Activated T-helper 9 cell treated with anti-CD3 and anti-CD28 coated beads, Interleukin-2, amount 50 U/mL, for 16 hours (primary cell): ENCODE measurements around the gene STAG3.
"Not testable (repeated sequence)": the region's sequence is repeated elsewhere in the genome, so short reads cannot be mapped to it uniquely, and the experiment has no call there.

Experiments
- DNase-seq: peaks from one replicate; pipeline ENCODE4 v3.0.0-alpha.2; 2020; ENCODE audit warnings: low read depth

The STAG3 gene

GRCh38 chr7:100177045-100178001 lies at the start of gene STAG3, which contains the start of gene GPC2:
TSS of gene STAG3 (plus strand) at chr7:100177918. CDS start at chr7:100180557, 2,639 bp downstream.
TSS of gene GPC2 (minus strand) at chr7:100177381. CDS start at chr7:100177199, 182 bp downstream.
- DNase-seq, result peak; percentile 95

- no peak for DNase-seq
Observed at GRCh38 chr7:100128637-100128963, 49.1 kb upstream of the STAG3 start.

- not testable (repeated sequence) for DNase-seq
Observed at GRCh38 chr7:100130220-100130607, 47.5 kb upstream of the STAG3 start.

- DNase-seq, result peak; percentile 76
Observed at GRCh38 chr7:100130608-100131453, 46.9 kb upstream of the STAG3 start.

- no peak for DNase-seq
Observed at GRCh38 chr7:100132126-100132525, 45.6 kb upstream of the STAG3 start.

- peak; percentile 31 for DNase-seq
Observed at GRCh38 chr7:100132697-100133151, 45.0 kb upstream of the STAG3 start.

GRCh38 chr7:100137851-100138760 lies 39.6 kb upstream of the STAG3 start:
- no peak for DNase-seq

- no peak for DNase-seq
Observed at GRCh38 chr7:100141555-100141949, 36.2 kb upstream of the STAG3 start.

GRCh38 chr7:100142461-100142860 lies 35.3 kb upstream of the STAG3 start:
- DNase-seq, result no peak

GRCh38 chr7:100146350-100146749 lies 31.4 kb upstream of the STAG3 start:
- not testable (repeated sequence) for DNase-seq

GRCh38 chr7:100147278-100147677 lies 30.4 kb upstream of the STAG3 start:
- DNase-seq, result no peak

- no peak for DNase-seq
Observed at GRCh38 chr7:100148225-100148558, 29.5 kb upstream of the STAG3 start.

- DNase-seq, result peak; percentile 97
Observed at GRCh38 chr7:100148559-100149328, 29.0 kb upstream of the STAG3 start, which contains the start of gene LAMTOR4. TSS of gene LAMTOR4 (plus strand) at chr7:100148918. CDS start at chr7:100148973, 55 bp downstream.

GRCh38 chr7:100152404-100152803 lies 25.3 kb upstream of the STAG3 start:
- no peak for DNase-seq

- DNase-seq, result no peak
Observed at GRCh38 chr7:100152937-100153666, 24.6 kb upstream of the STAG3 start.

- no peak for DNase-seq
Observed at GRCh38 chr7:100153708-100154535, 23.8 kb upstream of the STAG3 start.

- DNase-seq, result no peak
Observed at GRCh38 chr7:100154651-100155491, 22.8 kb upstream of the STAG3 start.
